ENCODE data around the gene TRMT11. TPM values are rescaled to one million over a fixed set of nuclear protein-coding genes. Genes with fewer than 3 reads are reported as not detected.

TRMT11 gene
- total RNA-seq: 10 to 100 TPM; 20.5 to 29.9 (median 24.2) TPM
- 10 to 100 TPM; 10.7 to 15.6 TPM for polyA plus RNA-seq
- long read RNA-seq, donor 1, transcript TRMT11-201 (13 exons, 1,565 nt): major isoform, 48 of 89 reads
- long read RNA-seq, donor 1, partial matches to known transcripts: 3 of 89 reads
- long read RNA-seq, donor 1, other reads (novel, unspliced or antisense): 38 of 89 reads
- long read RNA-seq, donor 2, transcript TRMT11-201 (13 exons, 1,565 nt): major isoform, 8 of 8 reads
- long read RNA-seq, donor 2, partial matches to known transcripts: 0 of 8 reads
- long read RNA-seq, donor 2, other reads (novel, unspliced or antisense): 0 of 8 reads
- long read RNA-seq, donor 3, transcript TRMT11-201 (13 exons, 1,565 nt): major isoform, 14 of 34 reads
- long read RNA-seq, donor 3, partial matches to known transcripts: 4 of 34 reads
- long read RNA-seq, donor 3, other reads (novel, unspliced or antisense): 15 of 34 reads

DNA sequence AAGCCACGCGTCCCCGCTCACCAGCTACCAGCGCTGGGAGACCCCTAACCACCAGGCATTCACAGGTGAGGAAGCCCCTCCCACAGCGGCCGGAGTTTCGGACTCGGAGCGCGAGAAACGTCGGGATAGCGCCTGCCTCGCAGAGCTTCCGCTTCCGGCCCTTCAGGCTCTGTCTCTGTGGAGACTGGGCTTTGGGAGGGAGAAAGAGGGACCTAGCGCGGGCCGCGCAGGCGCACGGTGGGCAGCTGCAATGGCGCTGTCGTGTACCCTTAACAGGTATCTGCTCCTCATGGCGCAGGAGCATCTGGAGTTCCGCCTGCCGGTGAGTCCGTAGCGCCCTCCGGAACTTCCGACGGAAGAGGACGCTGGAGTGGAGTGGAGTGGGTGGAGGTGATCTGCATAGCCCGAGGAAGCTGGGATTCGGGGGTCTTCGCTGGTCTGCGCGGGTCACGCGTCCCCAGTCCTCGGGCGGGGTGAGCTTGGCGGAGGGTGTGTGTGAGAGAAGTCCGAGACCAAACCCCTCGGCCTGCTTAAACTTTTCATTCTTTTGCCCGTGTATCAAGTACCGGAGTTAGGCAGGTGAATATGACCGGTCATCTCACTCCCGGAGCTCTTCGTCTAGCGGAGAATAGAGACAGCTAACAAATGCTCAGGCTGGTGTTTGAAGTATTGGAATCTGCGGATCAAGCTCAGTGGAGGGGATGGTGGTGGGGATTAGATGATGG, at the start of gene TRMT11:
Gene TRMT11 (plus strand): TSS at position 240 of the 725 bp plus-strand sequence. CDS start 11 bp downstream, at position 251.
- intact Hi-C loops (cut with DNase I): no loop called here
- peaks cover 5% of the 10 kb centered on the region for H3K4me1 ChIP-seq (ENCODE audit: insufficient read depth)
- WGBS, 3 donors: 0 to 1% (median 1%) methylated on average over 50 to 52 of the region's 52 CpGs

DNA sequence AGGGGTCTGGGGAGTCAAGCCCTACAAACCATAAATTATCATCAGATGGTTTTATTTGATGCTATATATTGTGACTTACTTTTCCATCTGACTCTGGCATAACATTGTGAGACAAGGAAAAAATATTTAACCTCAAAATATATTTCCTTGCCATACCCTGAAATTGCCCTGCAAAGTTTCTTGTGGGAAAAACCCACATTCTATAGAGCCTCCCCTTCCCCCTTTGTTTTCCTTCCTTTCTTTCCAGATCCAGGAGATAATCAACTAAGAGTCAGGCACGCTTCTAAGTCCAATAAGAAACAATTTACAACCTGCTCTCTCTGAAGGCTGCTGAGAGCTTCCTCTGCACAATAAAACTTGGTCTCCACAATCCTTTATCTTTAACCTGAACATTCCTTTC, 47.3 kb upstream of the TRMT11 start:
- DNase-seq: no peak
- H3K4me3 ChIP-seq: no peak overlapping the region

More for the DNA sequence above, at the start of gene TRMT11:
- no peaks in the 10 kb centered on the region for H3K27me3 ChIP-seq
- peak within 1 kb of the TSS; percentile 61 for H3K4me3 ChIP-seq
- DNase-seq: peak; percentile 86 to 90 (median 87)
- no peaks in the 10 kb centered on the region for H3K36me3 ChIP-seq
- TF ChIP-seq POLR2A (IDR thresholded peaks at IDR 0.05): peak; percentile 81
- TF ChIP-seq, protein P1, sequence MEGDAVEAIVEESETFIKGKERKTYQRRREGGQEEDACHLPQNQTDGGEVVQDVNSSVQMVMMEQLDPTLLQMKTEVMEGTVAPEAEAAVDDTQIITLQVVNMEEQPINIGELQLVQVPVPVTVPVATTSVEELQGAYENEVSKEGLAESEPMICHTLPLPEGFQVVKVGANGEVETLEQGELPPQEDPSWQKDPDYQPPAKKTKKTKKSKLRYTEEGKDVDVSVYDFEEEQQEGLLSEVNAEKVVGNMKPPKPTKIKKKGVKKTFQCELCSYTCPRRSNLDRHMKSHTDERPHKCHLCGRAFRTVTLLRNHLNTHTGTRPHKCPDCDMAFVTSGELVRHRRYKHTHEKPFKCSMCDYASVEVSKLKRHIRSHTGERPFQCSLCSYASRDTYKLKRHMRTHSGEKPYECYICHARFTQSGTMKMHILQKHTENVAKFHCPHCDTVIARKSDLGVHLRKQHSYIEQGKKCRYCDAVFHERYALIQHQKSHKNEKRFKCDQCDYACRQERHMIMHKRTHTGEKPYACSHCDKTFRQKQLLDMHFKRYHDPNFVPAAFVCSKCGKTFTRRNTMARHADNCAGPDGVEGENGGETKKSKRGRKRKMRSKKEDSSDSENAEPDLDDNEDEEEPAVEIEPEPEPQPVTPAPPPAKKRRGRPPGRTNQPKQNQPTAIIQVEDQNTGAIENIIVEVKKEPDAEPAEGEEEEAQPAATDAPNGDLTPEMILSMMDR (IDR thresholded peaks at IDR 0.05): no peak
- H3K9me3 ChIP-seq: no peaks in the 10 kb centered on the region
- H3K27ac ChIP-seq: peak within 1 kb of the TSS; percentile 43 to 80

DNA sequence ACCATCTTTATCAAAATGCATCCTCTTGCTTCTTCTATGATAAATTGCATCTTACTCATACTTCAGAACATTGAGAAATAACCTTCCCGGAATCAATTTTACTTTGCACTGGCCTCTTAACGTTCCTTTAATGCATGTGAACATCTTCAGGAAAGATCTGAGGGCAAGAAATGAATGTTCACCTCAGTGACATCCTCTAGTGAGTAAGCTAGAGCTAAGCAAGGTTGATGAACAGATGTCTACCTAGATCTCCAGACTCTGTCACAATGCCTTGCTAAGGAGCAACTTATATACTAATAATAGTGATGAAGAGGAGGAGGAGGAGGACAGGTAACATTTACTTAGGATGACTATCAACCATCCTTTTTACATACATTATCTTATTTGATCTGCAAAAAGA, 46.5 kb upstream of the TRMT11 start:
- WGBS, 3 donors: 83 to 90% (median 89%) methylated on average over 2 of the region's 2 CpGs
- TF ChIP-seq EP300 (IDR thresholded peaks at IDR 0.05): no peak
- no peak for TF ChIP-seq POLR2A (IDR thresholded peaks at IDR 0.05)
- TF ChIP-seq, protein P1 (IDR thresholded peaks at IDR 0.05): no peak
- H3K27ac ChIP-seq: no peak overlapping the region
- H3K4me1 ChIP-seq (ENCODE audit: insufficient read depth): no peaks in the 10 kb centered on the region
- H3K9me3 ChIP-seq: no peaks in the 10 kb centered on the region
- H3K4me3 ChIP-seq: no peak overlapping the region
- no peaks in the 10 kb centered on the region for H3K36me3 ChIP-seq
- no peak for DNase-seq
- intact Hi-C loops (cut with DNase I): no loop called here
- H3K27me3 ChIP-seq: no peaks in the 10 kb centered on the region

More for the DNA sequence above, 47.3 kb upstream of the TRMT11 start:
- Histone ChIP-seq H3K9me3 (no peaks in the 10 kb centered on the region), H3K36me3 (no peaks in the 10 kb centered on the region), H3K27me3 (no peaks in the 10 kb centered on the region), H3K4me1 (ENCODE audit: insufficient read depth) (no peaks in the 10 kb centered on the region), H3K27ac (no peak overlapping the region)
- 57 to 92% (median 60%) methylated on average over 1 of the region's 1 CpG for WGBS, 3 donors
- TF ChIP-seq EP300 (IDR thresholded peaks at IDR 0.05): no peak
- intact Hi-C loops (cut with DNase I): no loop called here

DNA sequence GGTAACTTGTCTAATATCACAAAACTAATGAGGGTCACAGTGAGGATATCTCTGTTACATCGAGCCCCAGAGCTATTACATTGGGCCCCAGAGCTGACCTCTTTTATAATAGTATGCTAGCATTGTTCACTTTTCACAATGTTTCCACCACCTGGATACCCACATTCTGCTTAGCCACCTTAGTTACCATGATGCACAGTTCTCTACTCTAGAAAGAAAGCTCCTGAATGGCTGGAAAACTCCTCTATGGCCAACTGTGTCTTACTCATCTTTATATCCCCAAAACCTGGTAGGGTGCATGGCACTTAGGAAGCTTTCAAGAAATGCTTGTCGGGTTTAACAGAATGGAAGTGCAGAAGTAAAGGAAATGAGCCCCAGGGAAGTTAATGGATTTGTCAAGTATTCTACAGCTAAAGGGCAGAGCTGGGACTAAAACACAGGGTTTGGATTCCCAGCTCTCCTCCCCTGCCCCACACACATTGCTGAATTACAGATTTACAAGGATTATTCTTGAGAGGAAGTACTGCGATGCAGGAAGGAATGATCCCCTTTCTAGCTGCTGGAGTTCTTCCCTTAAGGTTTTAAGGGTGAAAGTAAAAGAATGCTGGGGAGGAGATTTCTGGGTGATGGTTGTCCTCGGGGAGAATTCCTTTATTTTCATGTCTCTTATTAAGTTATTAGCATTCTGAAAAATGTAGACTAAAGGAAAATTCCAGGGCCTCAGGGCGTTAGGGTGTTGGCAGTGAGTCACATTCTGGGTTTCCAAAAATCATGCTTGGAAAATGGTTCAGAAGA, 45.9 kb upstream of the TRMT11 start:
- Histone ChIP-seq H3K4me1 (ENCODE audit: insufficient read depth) (no peaks in the 10 kb centered on the region), H3K27me3 (no peaks in the 10 kb centered on the region), H3K27ac (no peak overlapping the region), H3K4me3 (no peak overlapping the region), H3K9me3 (no peaks in the 10 kb centered on the region), H3K36me3 (no peaks in the 10 kb centered on the region)
- no peak for TF ChIP-seq POLR2A (IDR thresholded peaks at IDR 0.05)
- no peak for TF ChIP-seq EP300 (IDR thresholded peaks at IDR 0.05)
- TF ChIP-seq, protein P1 (IDR thresholded peaks at IDR 0.05): no peak
- WGBS, 3 donors: 41 to 44% (median 41%) methylated on average over 5 of the region's 5 CpGs
- DNase-seq: no peak
- intact Hi-C loops (cut with DNase I): no loop called here

Measured in ovary (tissue), 10 donors.